HG03025 (cell line): ENCODE results near the gene AKT1.
"Not testable (repeated sequence)": the region's sequence is repeated elsewhere in the genome, so short reads cannot be mapped to it uniquely, and the experiment has no call there.

Source experiments
- ATAC-seq: cut with Tn5 transposase; IDR thresholded peaks from one replicate; pipeline ENCODE4 v1.9.1; 2021; ENCODE audit warnings: mild to moderate bottlenecking, moderate library complexity; ENCODE audit not compliant: unreplicated experiment, low FRiP score

AKT1 gene

DNA sequence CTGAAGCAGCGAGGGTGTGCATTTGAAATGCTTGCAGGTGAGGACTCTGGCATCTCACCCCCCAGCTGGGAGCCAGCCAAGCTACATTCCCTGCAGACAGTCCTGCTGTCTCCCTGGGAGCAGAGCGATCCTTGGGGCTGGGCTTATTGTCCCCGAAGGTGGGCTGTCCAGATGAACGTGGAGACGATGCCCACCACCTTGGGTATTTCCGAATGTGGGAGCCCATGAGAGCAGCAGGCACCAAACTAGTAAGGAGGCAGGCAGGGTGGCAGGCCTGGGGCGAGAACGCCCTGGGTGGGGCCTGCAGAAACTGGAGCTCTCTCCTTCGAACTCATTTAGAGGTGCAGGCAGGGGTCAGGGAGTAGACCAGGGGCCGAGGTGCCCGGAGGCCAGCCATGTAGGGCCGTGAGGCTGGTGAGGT, 23.8 kb upstream of the AKT1 start:
- ATAC-seq = no peak

DNA sequence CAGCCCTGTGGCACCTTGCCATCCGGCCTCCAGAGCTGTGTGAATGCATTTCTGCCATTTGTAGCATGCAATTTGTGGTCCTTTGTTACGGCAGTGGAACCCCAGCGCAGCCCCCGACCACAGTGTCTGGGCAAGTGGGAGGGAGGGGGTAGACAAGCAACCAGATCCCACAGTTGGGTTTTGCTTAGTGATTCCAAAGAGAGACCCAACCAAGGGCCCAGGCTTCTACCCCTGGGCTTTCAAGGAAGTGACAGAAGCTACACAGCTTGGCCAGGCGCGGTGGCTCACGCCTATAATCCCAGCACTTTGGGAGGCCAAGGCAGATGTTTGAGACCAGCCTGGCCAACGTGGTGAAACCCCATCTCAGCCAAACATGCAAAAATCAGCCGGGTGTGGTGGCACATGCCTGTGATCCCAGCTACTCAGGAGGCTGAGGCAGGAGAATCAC, 23.2 kb upstream of the AKT1 start:
- ATAC-seq = no peak

DNA sequence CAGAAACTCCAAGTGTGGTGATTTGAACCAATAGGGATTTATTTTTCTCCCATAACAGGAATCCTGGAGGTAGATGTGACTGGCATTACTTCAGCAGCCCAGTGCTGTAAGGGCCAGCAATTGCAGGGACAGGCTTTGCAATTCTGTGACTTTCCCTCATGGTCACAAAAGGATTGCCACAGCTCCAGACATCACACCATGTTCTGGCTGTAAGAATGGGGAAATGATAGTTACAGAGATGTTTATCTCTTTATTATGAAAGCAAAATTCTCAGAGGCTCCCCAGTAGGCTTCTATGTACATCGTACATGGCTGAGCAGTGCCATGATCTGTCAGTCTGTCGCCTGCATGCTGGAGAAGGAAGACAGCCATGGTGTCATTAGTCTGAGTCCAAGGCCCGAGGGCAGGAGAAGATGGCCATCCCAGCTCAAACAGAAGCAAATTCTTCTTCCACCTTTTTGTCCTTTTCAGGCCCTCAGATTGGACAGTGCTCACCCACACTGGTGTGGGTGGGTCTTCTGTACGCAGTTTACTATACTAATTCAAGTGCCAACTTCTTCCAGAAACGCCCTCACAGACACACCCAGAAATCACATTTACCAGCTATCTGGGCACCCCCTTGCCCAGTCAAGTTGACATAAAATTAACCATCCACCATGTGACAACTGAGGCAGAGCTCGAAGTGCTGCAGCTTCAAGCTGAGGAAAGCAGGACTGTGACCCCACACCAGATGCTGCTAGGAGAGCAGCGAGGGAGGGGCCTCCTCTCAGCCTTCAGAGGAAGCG, 22.6 kb upstream of the AKT1 start:
- no peak for ATAC-seq

DNA sequence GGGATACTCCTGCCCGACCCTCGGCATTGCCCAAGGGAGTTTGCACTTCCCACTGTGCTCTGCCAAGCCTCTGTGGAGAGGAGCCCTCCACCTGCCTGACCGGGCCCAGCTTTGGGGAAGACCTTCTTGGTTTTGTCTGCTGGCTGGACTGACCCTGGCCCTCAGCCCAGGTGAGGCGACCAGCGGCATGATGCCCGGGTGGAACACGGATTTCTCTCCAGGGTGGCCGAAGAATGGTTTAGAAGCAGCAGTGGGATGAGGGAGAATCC, 21.0 kb upstream of the AKT1 start:
- no peak for ATAC-seq

DNA sequence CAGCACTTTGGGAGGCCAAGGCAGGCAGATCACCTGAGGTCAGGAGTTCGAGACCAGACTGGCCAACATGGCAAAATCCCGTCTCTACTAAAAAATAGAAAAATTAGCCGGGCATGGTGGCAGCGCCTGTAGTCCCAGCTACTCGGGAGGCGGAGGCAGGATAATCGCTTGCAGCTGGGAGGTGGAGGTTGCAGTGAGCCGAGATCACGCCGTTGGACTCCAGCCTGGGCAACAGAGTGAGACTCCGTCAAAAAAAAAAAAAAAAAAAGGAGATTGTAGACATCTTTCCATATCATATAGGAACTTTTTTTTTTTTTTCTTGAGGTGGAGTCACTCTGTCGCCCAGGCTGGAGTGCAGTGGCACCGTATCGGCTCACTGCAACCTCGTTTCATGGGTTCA, 19.2 kb upstream of the AKT1 start:
- not testable (repeated sequence) for ATAC-seq

DNA sequence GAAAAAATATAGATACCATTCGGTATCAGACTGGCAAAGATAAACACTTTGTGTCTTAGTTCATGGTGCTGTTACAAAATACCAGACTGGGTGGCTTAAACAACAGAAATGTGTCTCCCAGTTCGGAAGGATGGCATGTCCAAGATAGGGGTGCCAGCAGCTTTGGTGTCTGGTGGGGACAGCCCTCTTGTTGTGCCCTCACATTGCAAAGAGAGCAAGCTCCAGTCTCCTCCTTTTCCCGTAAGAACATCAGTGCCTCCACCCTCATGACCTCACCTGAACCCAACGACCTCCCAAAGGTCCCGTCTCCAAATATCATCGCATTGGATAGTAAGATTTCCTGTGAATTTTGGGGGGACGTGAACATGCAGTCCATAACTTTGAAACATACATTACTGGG, 17.7 kb upstream of the AKT1 start:
- no peak for ATAC-seq

DNA sequence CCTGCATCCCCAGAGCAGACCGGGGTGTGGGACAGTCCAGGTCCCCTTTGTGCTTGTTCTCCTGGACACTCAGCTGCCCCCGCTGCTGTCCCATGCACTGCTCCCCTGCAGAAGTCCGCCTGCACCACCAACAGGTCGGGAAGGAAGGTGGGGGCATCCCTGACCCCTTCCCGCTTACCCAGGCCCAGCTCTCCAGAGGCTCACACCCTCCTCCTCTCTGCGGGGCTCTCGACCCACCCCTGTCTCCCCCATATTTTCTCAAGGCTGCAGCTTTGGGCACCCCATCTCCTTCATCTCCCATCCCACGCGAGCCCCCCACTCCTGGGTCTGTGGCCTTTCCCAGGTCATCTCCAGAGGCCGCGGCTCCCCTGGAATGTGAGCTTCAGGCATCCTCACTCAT, 14.8 kb upstream of the AKT1 start:
- no peak for ATAC-seq

DNA sequence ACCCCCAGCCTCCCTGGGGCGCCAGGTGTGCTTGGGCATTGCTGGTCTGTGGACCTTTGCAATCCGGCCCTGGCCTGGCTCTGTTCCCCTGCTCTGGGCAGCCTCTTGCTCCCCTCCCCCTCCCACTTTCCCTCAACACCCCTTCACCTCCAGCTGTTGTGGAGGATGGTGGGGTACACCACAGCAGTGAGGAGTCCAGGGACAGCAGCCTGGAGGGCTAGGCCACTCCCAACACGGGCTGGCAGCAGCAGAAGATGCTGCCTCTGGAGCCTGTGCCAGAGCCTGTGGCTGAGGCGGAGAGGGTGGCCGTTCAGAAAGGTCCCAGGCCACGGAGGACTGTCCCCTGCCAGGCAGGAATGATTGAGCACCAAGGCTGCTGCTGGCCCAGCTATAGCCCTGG, 12.9 kb upstream of the AKT1 start:
- no peak for ATAC-seq

DNA sequence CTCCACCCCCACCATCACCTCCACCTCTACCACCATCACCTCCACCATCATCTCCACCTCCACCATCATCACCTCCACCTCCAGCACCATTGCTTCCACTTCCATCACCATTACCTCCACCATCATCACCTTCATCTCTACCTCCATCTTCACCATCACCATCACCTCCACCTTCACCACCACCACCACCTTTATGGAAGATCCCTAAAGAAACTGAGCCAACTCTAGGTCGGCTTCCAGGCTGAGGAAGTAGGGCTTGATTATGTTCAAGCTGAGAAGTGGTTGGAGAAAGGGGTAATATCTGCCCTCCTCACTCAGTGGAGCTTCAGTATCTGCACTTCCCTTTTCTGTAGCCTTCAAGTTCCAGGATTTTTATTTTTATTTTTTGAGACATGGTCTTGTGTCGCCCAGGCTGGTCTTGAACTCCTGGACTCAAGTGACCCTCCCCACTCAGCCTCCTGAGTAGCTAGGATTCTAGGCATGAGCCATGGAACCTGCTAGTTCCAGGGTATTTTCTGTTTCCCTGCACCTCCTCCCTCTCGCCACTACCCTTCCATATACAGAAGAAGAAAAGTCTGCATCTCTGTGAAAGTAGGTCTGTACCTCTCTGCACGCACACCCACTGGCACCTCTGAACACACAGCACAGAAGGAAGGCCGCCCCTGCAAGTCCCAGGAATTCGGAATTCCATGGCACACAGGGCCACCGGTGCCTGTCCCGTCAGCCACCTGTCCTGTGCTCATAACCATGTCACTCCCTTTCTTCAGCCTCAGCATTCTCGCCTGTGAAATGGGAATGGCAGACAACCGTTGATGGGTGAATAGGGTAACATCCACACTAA, 11.3 kb upstream of the AKT1 start:
- ATAC-seq = no peak

DNA sequence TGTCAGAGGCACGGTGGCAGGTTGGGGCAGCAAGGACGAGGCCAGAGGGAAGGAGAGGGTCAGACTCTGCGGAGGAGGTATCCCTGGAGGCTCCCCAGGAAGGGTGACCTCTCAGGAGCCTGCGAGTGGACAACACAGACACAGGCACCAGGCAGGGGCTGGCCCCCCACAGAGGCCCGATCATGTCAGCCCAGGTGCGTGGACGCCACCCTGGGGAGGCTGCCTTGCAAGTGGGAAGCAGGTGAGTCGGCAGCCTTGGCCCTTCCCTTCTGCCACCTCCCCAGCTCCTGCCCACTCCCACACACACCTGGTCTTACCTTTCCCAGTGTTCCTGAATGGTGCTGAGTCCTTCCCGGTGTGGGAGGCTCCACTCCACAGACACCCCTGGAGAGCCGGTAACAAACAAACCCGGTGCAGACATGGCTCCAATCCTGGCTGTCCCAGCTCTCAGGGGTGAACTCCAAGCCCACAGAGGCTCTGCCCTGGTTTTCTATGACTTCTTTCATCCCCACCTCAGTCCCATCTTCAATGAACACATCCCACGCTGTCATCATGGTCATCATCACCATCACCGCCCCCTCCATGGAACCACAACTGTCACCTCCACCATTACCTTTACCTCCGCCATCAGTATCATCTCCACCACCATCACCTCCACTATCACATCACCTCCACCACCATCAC, 10.5 kb upstream of the AKT1 start:
- no peak for ATAC-seq

DNA sequence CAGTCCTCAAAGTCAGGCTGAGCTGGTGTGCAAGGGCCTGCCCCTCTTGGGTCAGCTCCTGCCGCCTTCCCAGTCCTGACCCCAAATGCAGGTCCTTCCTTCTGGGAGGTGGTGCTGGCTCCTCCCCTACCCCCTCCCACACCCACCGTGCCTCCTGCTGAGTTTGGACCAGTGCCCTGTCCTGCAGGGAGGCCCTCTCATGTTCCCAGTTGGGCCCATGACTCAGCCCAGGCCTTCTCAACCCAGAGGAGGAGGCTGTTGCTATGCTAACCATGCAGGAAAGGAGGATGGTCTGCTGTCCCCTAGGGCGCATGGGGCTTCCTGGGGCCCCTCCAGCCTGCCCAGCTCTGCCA, 9.8 kb upstream of the AKT1 start:
- ATAC-seq = no peak

DNA sequence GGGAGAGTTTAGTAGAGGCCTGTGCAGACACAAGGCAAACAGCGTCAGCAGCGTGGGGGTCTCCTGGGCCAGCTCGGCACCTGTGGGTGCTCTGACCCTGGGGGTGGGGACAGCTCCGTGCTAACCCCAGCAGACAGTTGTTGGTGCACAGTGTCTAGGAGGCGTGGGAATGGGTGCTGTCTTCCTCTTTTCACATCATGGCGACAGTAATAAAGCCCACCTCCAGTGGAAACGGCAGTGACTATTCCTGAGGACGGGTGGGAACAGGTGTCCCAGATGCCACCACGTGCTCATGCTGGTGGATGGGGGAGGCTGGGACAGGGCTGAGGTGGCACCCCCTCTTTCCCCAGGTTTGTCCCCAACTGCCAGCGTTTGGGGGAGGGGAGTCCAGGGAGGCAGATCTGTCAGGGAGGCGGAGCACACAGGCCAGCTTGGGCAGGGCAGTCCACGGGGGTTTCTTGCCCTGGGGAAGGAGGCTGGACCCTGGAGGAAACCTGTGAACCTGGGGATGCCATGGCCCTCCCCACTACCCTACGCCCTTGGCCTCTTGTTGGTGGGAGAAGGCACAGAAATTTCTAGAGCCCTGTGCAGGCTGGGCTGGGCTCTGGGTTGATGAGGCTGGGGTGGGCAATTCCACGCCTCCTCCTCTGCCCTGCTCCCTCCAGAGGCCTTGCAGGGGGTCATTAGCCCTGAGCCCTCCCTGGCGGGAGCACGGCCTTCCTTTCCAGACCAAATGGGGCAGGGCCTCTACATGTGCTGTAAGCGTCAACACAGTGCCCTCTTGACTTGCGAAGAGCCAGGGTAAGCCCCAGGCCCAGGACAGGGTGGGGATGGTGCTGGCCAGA, 9.2 kb upstream of the AKT1 start:
- no peak for ATAC-seq

DNA sequence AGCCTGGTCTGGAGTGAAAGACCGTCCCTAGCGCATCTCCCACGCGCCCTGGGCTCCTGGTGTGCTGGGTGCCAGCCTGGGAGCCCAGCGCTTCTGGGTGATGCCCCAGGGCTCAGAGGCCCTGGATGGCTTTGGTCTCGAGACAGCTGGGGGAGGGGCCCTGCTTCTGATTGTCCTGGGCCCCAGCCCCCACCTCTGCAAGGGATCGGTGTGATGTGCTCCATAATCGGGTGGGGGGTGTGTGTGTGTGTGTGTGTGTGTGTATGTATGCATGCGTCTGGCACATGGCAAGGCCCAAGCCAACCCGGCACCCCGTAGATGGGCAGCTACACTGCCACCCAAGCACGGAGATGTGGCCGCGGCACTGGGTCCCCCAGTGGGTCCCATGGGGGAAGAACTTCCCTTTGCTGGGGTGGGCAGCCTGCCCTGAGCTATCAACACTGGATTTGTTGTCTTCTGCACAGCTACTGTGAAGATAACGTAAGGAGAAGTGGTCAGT, 8.4 kb upstream of the AKT1 start:
- no peak for ATAC-seq

DNA sequence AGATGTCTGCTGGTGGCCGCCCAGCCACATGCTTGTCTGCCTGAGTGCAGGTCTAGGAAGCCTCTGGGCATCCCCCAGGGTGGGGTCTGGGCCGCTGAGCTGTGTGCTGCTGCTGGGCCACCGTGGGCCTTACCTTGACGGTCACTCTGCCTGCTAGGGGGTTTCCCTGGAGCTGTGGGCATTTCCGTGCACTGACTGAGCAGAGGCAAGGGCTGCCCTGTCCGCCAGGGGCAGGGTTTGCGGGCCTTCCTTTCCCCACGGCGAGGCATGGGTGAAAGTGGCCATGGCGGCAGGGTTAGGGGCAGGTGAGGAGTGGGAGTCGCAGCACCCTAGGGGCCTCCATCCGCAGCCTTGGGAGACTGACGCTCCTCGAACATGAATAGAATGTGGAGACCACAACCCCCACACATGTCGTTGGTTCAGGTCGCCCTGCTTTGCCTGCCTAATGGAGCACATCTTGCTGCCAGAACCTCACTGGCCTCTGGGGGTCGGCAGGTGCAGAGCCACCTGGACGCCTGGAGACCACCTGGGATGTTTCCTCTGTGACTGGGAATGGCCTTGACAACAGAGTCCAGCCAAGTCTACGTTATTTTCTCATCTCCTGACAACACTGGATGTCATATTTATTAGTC, 7.8 kb upstream of the AKT1 start:
- no peak for ATAC-seq

DNA sequence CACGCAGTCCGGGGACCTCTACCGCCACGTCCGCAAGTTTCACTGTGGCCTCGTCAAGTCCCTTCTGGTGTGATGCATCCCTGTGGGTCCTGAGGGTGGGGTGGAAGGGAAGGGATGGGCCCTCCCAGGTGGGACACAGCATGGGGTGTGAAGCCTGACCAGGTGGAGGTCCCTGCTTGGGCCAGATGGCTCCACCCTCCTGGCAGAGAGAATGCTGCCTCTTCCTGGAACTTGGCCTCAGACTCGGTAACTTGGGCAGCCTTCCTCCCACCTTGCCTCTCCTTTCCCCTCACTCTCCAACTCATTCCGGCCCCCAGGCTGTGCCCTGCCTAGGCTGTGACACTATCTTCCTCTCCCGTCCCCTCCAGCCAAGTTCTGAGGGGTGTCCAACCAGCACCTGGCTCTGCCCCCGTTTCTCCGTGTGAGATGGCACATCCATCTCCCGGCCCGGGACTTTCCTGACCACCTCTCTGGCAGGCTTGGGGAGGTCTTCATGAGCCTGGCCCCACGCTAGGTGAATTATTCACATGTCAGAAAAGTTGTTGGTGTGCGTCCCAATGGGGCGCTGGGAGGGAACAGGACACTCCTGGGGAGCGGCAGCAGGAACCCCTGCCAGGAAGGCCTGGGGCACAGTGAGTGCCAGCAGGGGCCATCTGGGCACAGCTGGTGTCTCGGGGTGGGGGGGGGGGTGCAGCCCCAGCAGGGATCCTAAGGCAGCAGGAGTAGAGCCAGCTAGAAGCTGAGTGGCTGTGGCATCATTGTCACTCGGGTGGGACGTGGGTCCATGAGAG, 7.0 kb upstream of the AKT1 start:
- no peak for ATAC-seq

DNA sequence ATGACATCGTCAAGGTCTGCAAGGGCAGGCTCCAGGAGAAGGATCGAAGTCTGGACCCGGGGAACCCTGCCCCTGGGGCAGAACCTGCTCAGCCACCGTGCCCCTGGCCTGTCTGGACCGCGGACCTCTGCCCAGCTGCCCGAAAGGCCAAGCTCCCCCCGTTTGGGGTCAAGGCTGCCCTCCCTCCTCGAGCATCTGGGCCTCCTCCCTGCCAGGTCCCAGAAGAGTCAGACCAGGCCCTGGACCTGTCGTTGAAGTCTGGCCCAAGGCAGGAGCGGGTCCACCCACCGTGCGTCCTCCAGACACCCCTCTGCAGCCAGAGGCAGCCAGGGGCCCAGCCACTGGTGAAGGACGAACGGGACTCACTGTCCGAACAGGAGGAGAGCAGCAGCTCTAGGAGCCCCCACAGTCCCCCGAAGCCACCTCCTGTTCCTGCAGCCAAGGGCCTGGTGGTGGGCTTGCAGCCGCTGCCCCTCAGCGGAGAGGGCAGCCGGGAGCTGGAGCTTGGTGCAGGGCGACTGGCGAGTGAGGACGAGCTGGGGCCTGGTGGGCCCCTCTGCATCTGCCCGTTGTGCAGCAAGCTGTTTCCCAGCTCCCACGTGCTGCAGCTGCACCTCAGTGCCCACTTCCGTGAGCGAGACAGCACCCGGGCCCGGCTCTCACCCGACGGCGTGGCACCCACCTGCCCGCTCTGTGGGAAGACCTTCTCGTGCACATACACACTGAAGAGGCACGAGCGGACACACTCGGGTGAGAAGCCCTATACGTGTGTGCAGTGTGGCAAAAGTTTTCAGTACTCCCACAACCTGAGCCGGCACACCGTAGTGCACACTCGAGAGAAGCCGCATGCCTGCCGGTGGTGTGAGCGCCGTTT, 6.2 kb upstream of the AKT1 start:
- no peak for ATAC-seq

DNA sequence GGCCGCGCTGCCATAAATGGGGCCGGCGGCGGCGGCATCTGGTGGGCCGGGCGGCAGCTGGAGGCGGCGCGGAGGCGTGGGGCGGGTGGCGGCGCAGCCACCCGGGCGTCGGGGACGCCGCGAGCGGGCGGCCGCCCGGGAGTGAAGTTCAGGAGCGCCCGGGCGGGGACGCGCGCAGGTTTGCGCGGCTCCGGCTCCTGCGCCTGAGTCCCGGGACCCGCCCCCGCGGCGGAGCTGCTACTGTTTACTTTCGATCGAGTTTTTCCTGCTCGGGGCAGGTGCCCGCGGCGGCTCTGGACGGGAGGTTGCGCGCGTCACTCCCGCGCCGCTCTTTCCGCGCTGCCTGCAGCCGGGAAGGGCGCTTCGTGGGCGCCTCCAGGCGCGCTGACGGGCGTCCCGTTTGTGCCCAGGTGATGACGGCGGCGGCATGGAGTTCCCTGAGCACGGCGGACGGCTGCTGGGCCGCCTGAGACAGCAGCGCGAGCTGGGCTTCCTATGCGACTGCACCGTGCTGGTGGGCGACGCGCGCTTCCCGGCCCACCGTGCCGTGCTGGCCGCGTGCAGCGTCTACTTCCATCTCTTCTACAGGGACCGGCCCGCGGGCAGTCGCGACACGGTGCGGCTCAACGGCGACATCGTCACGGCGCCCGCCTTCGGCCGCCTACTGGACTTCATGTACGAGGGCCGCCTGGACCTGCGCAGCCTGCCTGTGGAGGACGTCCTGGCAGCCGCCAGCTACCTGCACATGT, 5.4 kb upstream of the AKT1 start, which contains the start of gene ZBTB42:
ZBTB42 (plus strand) TSS at position 331 of the 749 bp plus-strand sequence; CDS start at position 428, 97 bp downstream.
- ATAC-seq = no peak
